K562 (cell line): ENCODE measurements around the gene PSMB11. TPM values are rescaled to one million over a fixed set of nuclear protein-coding genes. Genes with fewer than 3 reads are reported as not detected.

ENCODE experiments used
- CC2D1A ChIP-seq: fragments of 450-650 bp; IDR thresholded peaks from 2 replicates; pipeline ENCODE4 v1.6.1; 2017; ENCODE audit warnings: mild to moderate bottlenecking
- EGR1 ChIP-seq: fragments of 450-650 bp; conservative IDR thresholded peaks from 2 replicates; pipeline ENCODE4 v1.6.1; 2017; ENCODE audit warnings: mild to moderate bottlenecking
- GABPA ChIP-seq: fragments of 200-800 bp; sonication (Bioruptor generic); conservative IDR thresholded peaks from 2 replicates; pipeline ENCODE4 v1.6.1; 2016; ENCODE audit warnings: low read depth, missing genetic modification characterization, missing compliant biosample characterization
- MYNN ChIP-seq, 2 experiments: sonication (generic); formaldehyde crosslinking in 1 of 2; IDR thresholded peaks; 2 replicates each; pipeline versions ENCODE4 v1.5.0 to v1.6.1; 2016 to 2020; ENCODE audit warnings: antibody characterized with exemption in 1 of 2, missing genetic modification reagents in 1 of 2
- NFIC ChIP-seq: fragments of 450-650 bp; IDR thresholded peaks from 2 replicates; pipeline ENCODE4 v1.6.1; 2017; ENCODE audit warnings: mild to moderate bottlenecking, inconsistent platforms
- RAD21 ChIP-seq, 2 experiments: fragments of 250-450 bp in 1 of 2; fragments of 450-650 bp in 1 of 2; sonication (Bioruptor Pico) in 1 of 2; formaldehyde crosslinking in 1 of 2; IDR thresholded peaks in 1 of 2; conservative IDR thresholded peaks in 1 of 2; 2 replicates each; pipeline versions ENCODE4 v1.4.0 to v1.8.0; 2020 to 2022; ENCODE audit warnings: mild to moderate bottlenecking in 2 of 2, moderate library complexity in 1 of 2
- RAD51 ChIP-seq: fragments of 450-650 bp; IDR thresholded peaks from 2 replicates; pipeline ENCODE4 v1.7.1; 2016; ENCODE audit warnings: low read depth, mild to moderate bottlenecking, borderline replicate concordance
- SMC3 ChIP-seq: conservative IDR thresholded peaks from 2 replicates; pipeline ENCODE4 v1.6.1; 2011; ENCODE audit warnings: low read depth, low read length, improper control_type of control experiment; ENCODE audit not compliant: insufficient read depth
- SRSF3 ChIP-seq: fragments of 200-400 bp; formaldehyde crosslinking; IDR thresholded peaks from 2 replicates; pipeline ENCODE4 v1.6.1; 2016; ENCODE audit warnings: mild to moderate bottlenecking, low read length, moderate library complexity; ENCODE audit not compliant: insufficient read depth
- SRSF7 ChIP-seq: fragments of 200-400 bp; formaldehyde crosslinking; optimal IDR thresholded peaks from 2 replicates; pipeline ENCODE3; 2017; ENCODE audit warnings: mild to moderate bottlenecking, low read depth, low read length
- STAG1 ChIP-seq: sonication (generic); formaldehyde crosslinking; IDR thresholded peaks from 2 replicates; pipeline ENCODE4 v1.5.0; 2020; ENCODE audit warnings: missing genetic modification reagents, borderline replicate concordance
- XRCC5 ChIP-seq: fragments of 200-400 bp; formaldehyde crosslinking; IDR thresholded peaks from 2 replicates; pipeline ENCODE4 v1.6.1; 2017; ENCODE audit warnings: low read depth, mild to moderate bottlenecking, low read length
- polyA plus RNA-seq, 8 experiments: library from polyadenylated mRNA; depleted of rRNA in 4 of 8; stranded (reverse) in 5 of 8; unstranded in 3 of 8; fragments of >200 nt; fragmentation: Nextera tagmentation in 2 of 8; fragmentation: Illumina TruSeq in 1 of 8; extraction: Ambion mirVana in 2 of 8; extraction: Trizol in 1 of 8; gene quantifications; 2 replicates each; pipeline versions ENCODE4 v1.2.1 to v1.2.3, GENCODE V29; 2011 to 2014; ENCODE audit warnings: inconsistent platforms in 1 of 8, missing spikeins in 1 of 8
- total RNA-seq, 7 experiments: library from RNA; depleted of rRNA in 6 of 7; stranded (reverse); fragments of >200 nt in 6 of 7; fragmentation: Illumina TruSeq in 2 of 7; extraction: Trizol in 2 of 7; gene quantifications; 2 replicates each; pipeline versions ENCODE4 v1.2.1 to v1.2.3, GENCODE V29; 2011 to 2021; ENCODE audit warnings: low replicate concordance in 1 of 7
- TF ChIP-seq, protein P1 (sequence below), 2 experiments: fragments of 450-650 bp; formaldehyde crosslinking in 1 of 2; IDR thresholded peaks; 2 replicates each; pipeline versions ENCODE4 v1.4.0 to v1.6.1; 2014 to 2020; ENCODE audit warnings: mild to moderate bottlenecking in 2 of 2, borderline replicate concordance in 1 of 2, low read depth in 1 of 2
- TF ChIP-seq, protein P2 (sequence below), 3 experiments: IDR thresholded peaks in 2 of 3; conservative IDR thresholded peaks in 1 of 3; 2 replicates each; pipeline ENCODE4 v1.5.1; 2011 to 2012; ENCODE audit warnings: low read length in 3 of 3, mild to moderate bottlenecking in 3 of 3, control low read depth in 2 of 3, improper control_type of control experiment in 1 of 3, inconsistent platforms in 1 of 3, low read depth in 1 of 3, mixed read lengths in 1 of 3, moderate library complexity in 1 of 3; ENCODE audit not compliant: insufficient read depth in 2 of 3
- TF ChIP-seq, protein P3 (sequence below), 3 experiments: fragments of 200-800 bp in 1 of 3; sonication (Bioruptor generic) in 1 of 3; sonication (generic) in 1 of 3; formaldehyde crosslinking in 1 of 3; IDR thresholded peaks; 2 replicates each; pipeline versions ENCODE4 v1.6.1 to v1.8.0; 2016 to 2022; ENCODE audit warnings: mild to moderate bottlenecking in 2 of 3, missing compliant biosample characterization in 2 of 3, missing genetic modification characterization in 2 of 3, missing genetic modification reagents in 1 of 3

Gene PSMB11
- total and polyA plus RNA-seq, 9 of the 15 experiments (the other 6 are each of a cell fraction or from before 2014, with no cell fraction given): not detected

DNA sequence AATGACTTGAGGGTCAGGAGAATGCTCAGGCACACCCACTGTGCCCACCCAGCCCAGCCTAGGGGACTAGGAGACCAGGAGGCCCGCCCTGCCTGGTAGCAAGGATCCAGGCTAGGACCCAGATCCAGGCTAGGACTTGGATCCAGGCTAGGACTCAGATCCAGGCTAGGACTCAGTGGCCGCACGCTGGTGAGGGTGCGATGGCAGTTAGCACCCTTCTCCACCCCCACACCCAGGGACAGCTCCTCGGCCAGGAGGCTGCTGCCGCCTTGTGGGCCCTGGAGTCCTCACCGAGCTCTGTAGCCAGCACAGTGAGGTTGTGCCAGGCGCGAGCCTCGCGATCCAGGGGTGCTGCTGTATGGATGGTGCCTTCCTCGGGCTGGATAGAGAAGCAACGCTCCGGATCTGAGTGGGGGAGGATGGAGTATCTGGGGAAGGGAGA is 10.2 kb downstream of the PSMB11 start (continued):
- TF ChIP-seq, protein P1, sequence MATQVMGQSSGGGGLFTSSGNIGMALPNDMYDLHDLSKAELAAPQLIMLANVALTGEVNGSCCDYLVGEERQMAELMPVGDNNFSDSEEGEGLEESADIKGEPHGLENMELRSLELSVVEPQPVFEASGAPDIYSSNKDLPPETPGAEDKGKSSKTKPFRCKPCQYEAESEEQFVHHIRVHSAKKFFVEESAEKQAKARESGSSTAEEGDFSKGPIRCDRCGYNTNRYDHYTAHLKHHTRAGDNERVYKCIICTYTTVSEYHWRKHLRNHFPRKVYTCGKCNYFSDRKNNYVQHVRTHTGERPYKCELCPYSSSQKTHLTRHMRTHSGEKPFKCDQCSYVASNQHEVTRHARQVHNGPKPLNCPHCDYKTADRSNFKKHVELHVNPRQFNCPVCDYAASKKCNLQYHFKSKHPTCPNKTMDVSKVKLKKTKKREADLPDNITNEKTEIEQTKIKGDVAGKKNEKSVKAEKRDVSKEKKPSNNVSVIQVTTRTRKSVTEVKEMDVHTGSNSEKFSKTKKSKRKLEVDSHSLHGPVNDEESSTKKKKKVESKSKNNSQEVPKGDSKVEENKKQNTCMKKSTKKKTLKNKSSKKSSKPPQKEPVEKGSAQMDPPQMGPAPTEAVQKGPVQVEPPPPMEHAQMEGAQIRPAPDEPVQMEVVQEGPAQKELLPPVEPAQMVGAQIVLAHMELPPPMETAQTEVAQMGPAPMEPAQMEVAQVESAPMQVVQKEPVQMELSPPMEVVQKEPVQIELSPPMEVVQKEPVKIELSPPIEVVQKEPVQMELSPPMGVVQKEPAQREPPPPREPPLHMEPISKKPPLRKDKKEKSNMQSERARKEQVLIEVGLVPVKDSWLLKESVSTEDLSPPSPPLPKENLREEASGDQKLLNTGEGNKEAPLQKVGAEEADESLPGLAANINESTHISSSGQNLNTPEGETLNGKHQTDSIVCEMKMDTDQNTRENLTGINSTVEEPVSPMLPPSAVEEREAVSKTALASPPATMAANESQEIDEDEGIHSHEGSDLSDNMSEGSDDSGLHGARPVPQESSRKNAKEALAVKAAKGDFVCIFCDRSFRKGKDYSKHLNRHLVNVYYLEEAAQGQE (IDR thresholded peaks at IDR 0.05; ENCODE audit: borderline replicate concordance): peak; percentile 87
- TF ChIP-seq, protein P1 (CRISPR knock-in tag; IDR thresholded peaks at IDR 0.05; ENCODE audit: low read depth): no peak
- TF ChIP-seq SRSF3: no peak
- TF ChIP-seq CC2D1A: peak; percentile 69; the same call in 1 of the 2 replicates
- 0 out of 2 replicates have a peak, but pooled peaks have one; percentile 18 for TF ChIP-seq NFIC
- no peak for TF ChIP-seq RAD51
- TF ChIP-seq SRSF7: no peak
- peak; percentile 66 to 89 for TF ChIP-seq RAD21 (CRISPR knock-in tag; conservative IDR thresholded peaks at IDR 0.05 in 1 of 2, IDR thresholded peaks at IDR 0.05 in 1 of 2)
- TF ChIP-seq, protein P2, sequence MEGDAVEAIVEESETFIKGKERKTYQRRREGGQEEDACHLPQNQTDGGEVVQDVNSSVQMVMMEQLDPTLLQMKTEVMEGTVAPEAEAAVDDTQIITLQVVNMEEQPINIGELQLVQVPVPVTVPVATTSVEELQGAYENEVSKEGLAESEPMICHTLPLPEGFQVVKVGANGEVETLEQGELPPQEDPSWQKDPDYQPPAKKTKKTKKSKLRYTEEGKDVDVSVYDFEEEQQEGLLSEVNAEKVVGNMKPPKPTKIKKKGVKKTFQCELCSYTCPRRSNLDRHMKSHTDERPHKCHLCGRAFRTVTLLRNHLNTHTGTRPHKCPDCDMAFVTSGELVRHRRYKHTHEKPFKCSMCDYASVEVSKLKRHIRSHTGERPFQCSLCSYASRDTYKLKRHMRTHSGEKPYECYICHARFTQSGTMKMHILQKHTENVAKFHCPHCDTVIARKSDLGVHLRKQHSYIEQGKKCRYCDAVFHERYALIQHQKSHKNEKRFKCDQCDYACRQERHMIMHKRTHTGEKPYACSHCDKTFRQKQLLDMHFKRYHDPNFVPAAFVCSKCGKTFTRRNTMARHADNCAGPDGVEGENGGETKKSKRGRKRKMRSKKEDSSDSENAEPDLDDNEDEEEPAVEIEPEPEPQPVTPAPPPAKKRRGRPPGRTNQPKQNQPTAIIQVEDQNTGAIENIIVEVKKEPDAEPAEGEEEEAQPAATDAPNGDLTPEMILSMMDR (IDR thresholded peaks at IDR 0.05 in 2 of 3, conservative IDR thresholded peaks at IDR 0.05 in 1 of 3; ENCODE audit: insufficient read depth in 2 of 3, low read depth in 1 of 3, low read length in 3 of 3): peak; percentile 73 to 82 (median 77)
- TF ChIP-seq XRCC5: no peak
- TF ChIP-seq EGR1: peak; percentile 72
- TF ChIP-seq, protein P3, sequence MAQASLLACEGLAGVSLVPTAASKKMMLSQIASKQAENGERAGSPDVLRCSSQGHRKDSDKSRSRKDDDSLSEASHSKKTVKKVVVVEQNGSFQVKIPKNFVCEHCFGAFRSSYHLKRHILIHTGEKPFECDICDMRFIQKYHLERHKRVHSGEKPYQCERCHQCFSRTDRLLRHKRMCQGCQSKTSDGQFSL (CRISPR knock-in tag; IDR thresholded peaks at IDR 0.05): peak; percentile 85
- TF ChIP-seq, protein P3 (tag; IDR thresholded peaks at IDR 0.05): no peak
- 0 out of 2 replicates have a peak, but pooled peaks have one; percentile 21 for TF ChIP-seq MYNN (IDR thresholded peaks at IDR 0.05)
- TF ChIP-seq MYNN (CRISPR knock-in tag; IDR thresholded peaks at IDR 0.05): no peak
- no peak for TF ChIP-seq GABPA
- TF ChIP-seq STAG1 (CRISPR knock-in tag): peak; percentile 70; the same call in 1 of the 2 replicates
- peak; percentile 90 for TF ChIP-seq SMC3
